ENCODE data around the gene SECTM1. TPM values are rescaled to one million over a fixed set of nuclear protein-coding genes. Genes with fewer than 3 reads are reported as not detected.
A peak's percentile ranks its signal among the peaks of the same experiment; 100 is the strongest.

The SECTM1 gene
- total RNA-seq, 1 donor from 2014 or later, result 0.27 TPM

- H3K4me1 Mint-ChIP-seq (ENCODE audit: low read depth, unreplicated experiment), result peaks cover 2% of the 10 kb centered on the region
- no peaks in the 10 kb centered on the region for H3K27me3 ChIP-seq (ENCODE audit: insufficient read depth, low read length)
- no peak for TF ChIP-seq EZH2 (IDR thresholded peaks at IDR 0.05; ENCODE audit: insufficient read depth, low read length)
- peaks cover 3% of the 10 kb centered on the region for H3K27me3 Mint-ChIP-seq (ENCODE audit: low read depth, unreplicated experiment)
- peak overlapping the region; percentile 92 for H3K4me2 ChIP-seq (ENCODE audit: low read length)
- H3K27ac Mint-ChIP-seq (ENCODE audit: unreplicated experiment), result peak overlapping the region; percentile 12
- H3K9ac ChIP-seq (ENCODE audit: low read length), result peak overlapping the region; percentile 84
- peak overlapping the region; percentile 71 for H3K4me3 ChIP-seq (ENCODE audit: insufficient read depth, low read depth, low read length)
- peak overlapping the region; percentile 66 for H3K4me3 Mint-ChIP-seq (ENCODE audit: unreplicated experiment)
- peak overlapping the region; percentile 91 for H2AFZ ChIP-seq (ENCODE audit: low read depth, low read length)
- H3K9me3 Mint-ChIP-seq (ENCODE audit: unreplicated experiment), result no peaks in the 10 kb centered on the region
- no peaks in the 10 kb centered on the region for H3K79me2 ChIP-seq (ENCODE audit: insufficient read depth, low read length)
- no peak overlapping the region for H3K27ac ChIP-seq (ENCODE audit: low read depth, low read length)
- H3K9me3 ChIP-seq (ENCODE audit: insufficient read depth, low read depth, low read length), result peaks cover 7% of the 10 kb centered on the region
- no peaks in the 10 kb centered on the region for H3K36me3 Mint-ChIP-seq (ENCODE audit: low read depth, unreplicated experiment)
- DNase-seq (ENCODE audit: low read depth) (no peak), FAIRE-seq (no peak)
- H4K20me1 ChIP-seq (ENCODE audit: insufficient read depth, low read length), result no peaks in the 10 kb centered on the region
- H3K36me3 ChIP-seq (ENCODE audit: insufficient read depth, low read length), result no peaks in the 10 kb centered on the region
- peaks cover 20% of the 10 kb centered on the region for H3K4me1 ChIP-seq (ENCODE audit: insufficient read depth, low read length)
These were observed 41.9 kb downstream of the SECTM1 start for GRCh38 chr17:82291582-82292250.

- FAIRE-seq (no peak), DNase-seq (ENCODE audit: low read depth) (peak; percentile 56)
- Histone ChIP-seq H3K4me2 (ENCODE audit: low read length) (peak overlapping the region; percentile 69), H3K36me3 (ENCODE audit: insufficient read depth, low read length) (no peaks in the 10 kb centered on the region), H3K4me3 (ENCODE audit: insufficient read depth, low read depth, low read length) (no peak overlapping the region), H2AFZ (ENCODE audit: low read depth, low read length) (no peak overlapping the region), H4K20me1 (ENCODE audit: insufficient read depth, low read length) (no peaks in the 10 kb centered on the region), H3K27me3 (ENCODE audit: insufficient read depth, low read length) (no peaks in the 10 kb centered on the region), H3K79me2 (ENCODE audit: insufficient read depth, low read length) (no peaks in the 10 kb centered on the region), H3K9ac (ENCODE audit: low read length) (peak overlapping the region; percentile 34), H3K4me1 (ENCODE audit: insufficient read depth, low read length) (peaks cover 21% of the 10 kb centered on the region), H3K27ac (ENCODE audit: low read depth, low read length) (no peak overlapping the region), H3K9me3 (ENCODE audit: insufficient read depth, low read depth, low read length) (peaks cover 7% of the 10 kb centered on the region)
- Mint-ChIP-seq H3K4me1 (ENCODE audit: low read depth, unreplicated experiment) (peaks cover 5% of the 10 kb centered on the region), H3K4me3 (ENCODE audit: unreplicated experiment) (no peak overlapping the region), H3K9me3 (ENCODE audit: unreplicated experiment) (no peaks in the 10 kb centered on the region), H3K36me3 (ENCODE audit: low read depth, unreplicated experiment) (no peaks in the 10 kb centered on the region), H3K27me3 (ENCODE audit: low read depth, unreplicated experiment) (no peaks in the 10 kb centered on the region), H3K27ac (ENCODE audit: unreplicated experiment) (no peak overlapping the region)
- TF ChIP-seq EZH2 (IDR thresholded peaks at IDR 0.05; ENCODE audit: insufficient read depth, low read length) (no peak), CTCF (IDR thresholded peaks at IDR 0.05; ENCODE audit: insufficient read depth, low read depth, low read length) (no peak)
These were observed 45.4 kb downstream of the SECTM1 start for GRCh38 chr17:82287868-82288801.

GRCh38 chr17:82287013-82287867 is 46.3 kb downstream of the SECTM1 start:
- H3K4me1 Mint-ChIP-seq (ENCODE audit: low read depth, unreplicated experiment), result peaks cover 5% of the 10 kb centered on the region
- H3K27ac Mint-ChIP-seq (ENCODE audit: unreplicated experiment), result no peak overlapping the region
- H3K4me1 ChIP-seq (ENCODE audit: insufficient read depth, low read length), result peaks cover 30% of the 10 kb centered on the region
- H3K9me3 ChIP-seq (ENCODE audit: insufficient read depth, low read depth, low read length), result peaks cover 7% of the 10 kb centered on the region
- no peak overlapping the region for H3K9ac ChIP-seq (ENCODE audit: low read length)
- no peak for FAIRE-seq
- H3K9me3 Mint-ChIP-seq (ENCODE audit: unreplicated experiment), result no peaks in the 10 kb centered on the region
- H3K4me3 Mint-ChIP-seq (ENCODE audit: unreplicated experiment), result no peak overlapping the region
- H3K36me3 Mint-ChIP-seq (ENCODE audit: low read depth, unreplicated experiment), result no peaks in the 10 kb centered on the region
- no peaks in the 10 kb centered on the region for H4K20me1 ChIP-seq (ENCODE audit: insufficient read depth, low read length)
- no peak overlapping the region for H3K4me3 ChIP-seq (ENCODE audit: insufficient read depth, low read depth, low read length)
- no peaks in the 10 kb centered on the region for H3K27me3 Mint-ChIP-seq (ENCODE audit: low read depth, unreplicated experiment)
- TF ChIP-seq CTCF (IDR thresholded peaks at IDR 0.05; ENCODE audit: insufficient read depth, low read depth, low read length) (no peak), EZH2 (IDR thresholded peaks at IDR 0.05; ENCODE audit: insufficient read depth, low read length) (no peak)
- H3K36me3 ChIP-seq (ENCODE audit: insufficient read depth, low read length), result no peaks in the 10 kb centered on the region
- no peak for DNase-seq (ENCODE audit: low read depth)
- no peaks in the 10 kb centered on the region for H3K79me2 ChIP-seq (ENCODE audit: insufficient read depth, low read length)
- H3K27ac ChIP-seq (ENCODE audit: low read depth, low read length), result no peak overlapping the region
- H2AFZ ChIP-seq (ENCODE audit: low read depth, low read length), result no peak overlapping the region
- H3K27me3 ChIP-seq (ENCODE audit: insufficient read depth, low read length), result no peaks in the 10 kb centered on the region
- H3K4me2 ChIP-seq (ENCODE audit: low read length), result peak overlapping the region; percentile 69
